ENCODE data around the gene BRINP3.

BRINP3 gene

DNA sequence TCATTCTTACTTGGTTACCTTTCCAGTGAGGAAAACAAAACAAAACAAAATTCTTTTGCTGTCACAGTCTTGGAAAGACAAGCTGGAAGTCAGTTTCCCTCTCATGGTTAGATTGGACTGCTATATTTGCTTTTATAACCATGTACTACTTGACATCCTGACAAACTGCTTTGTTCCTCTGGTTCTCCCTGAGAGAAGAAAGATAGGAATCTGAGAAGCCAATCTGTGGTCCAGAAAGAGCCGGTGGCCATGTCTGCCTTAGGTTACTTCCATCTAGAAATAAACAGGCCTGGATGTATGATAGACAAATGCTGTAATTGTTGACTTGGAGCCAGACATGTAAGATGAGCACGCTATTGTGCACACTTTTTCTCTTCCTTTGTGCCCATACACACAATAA, 330.0 kb downstream of the BRINP3 start:
- H3K4ac ChIP-seq (ENCODE audit: low read length): no peak overlapping the region
- DNase-seq (ENCODE audit: low spot score): no peak
- H3K36me3 ChIP-seq (replicated peaks in 1 of 2; ENCODE audit: control insufficient read depth in 2 of 2, insufficient read depth in 2 of 2, low read length in 2 of 2): no peaks in the 10 kb centered on the region
- H3K9me3 ChIP-seq (replicated peaks in 1 of 2; ENCODE audit: control insufficient read depth in 2 of 2, insufficient read depth in 1 of 2, low read depth in 1 of 2, low read length in 2 of 2): no peaks in the 10 kb centered on the region
- H3K4me1 ChIP-seq (ENCODE audit: control insufficient read depth in 2 of 2, insufficient read depth in 1 of 2, low read depth in 1 of 2, low read length in 2 of 2): no peaks in the 10 kb centered on the region
- no peaks in the 10 kb centered on the region for H3K27me3 ChIP-seq (ENCODE audit: control insufficient read depth in 3 of 3, insufficient read depth in 3 of 3, low read depth in 1 of 3, low read length in 3 of 3)
- no peaks in the 10 kb centered on the region for H3K79me1 ChIP-seq (ENCODE audit: low read depth, low read length)
- no peak overlapping the region for H4K91ac ChIP-seq (ENCODE audit: low read depth, low read length, poor library complexity)
- no peak overlapping the region for H3K23ac ChIP-seq (ENCODE audit: low read depth, low read length, poor library complexity)
- H2BK12ac ChIP-seq (ENCODE audit: low read length): no peak overlapping the region
- no peak overlapping the region for H2BK15ac ChIP-seq (ENCODE audit: low read length)
- H2BK5ac ChIP-seq (ENCODE audit: low read length): no peak overlapping the region
- H2BK120ac ChIP-seq (ENCODE audit: low read depth, low read length): no peak overlapping the region
- H3K18ac ChIP-seq (ENCODE audit: low read length): no peak overlapping the region
- no peak overlapping the region for H3K27ac ChIP-seq (replicated peaks; ENCODE audit: low read length)
- H4K8ac ChIP-seq (ENCODE audit: low read depth, low read length): no peak overlapping the region
- H3K4me3 ChIP-seq (ENCODE audit: low read length in 2 of 2): no peak overlapping the region
- WGBS, 2 donors (ENCODE audit: extremely low coverage in 2 of 2, insufficient read length in 2 of 2, insufficient replicate concordance in 1 of 2): no CpG with 5 or more reads among the region's 2 CpGs
- H3K9ac ChIP-seq (ENCODE audit: low read depth, low read length, poor library complexity): no peak overlapping the region
- no peak overlapping the region for H3K4me2 ChIP-seq (ENCODE audit: insufficient read depth, low read length, poor library complexity, severe bottlenecking)
- H3K14ac ChIP-seq (ENCODE audit: low read length): no peak overlapping the region
- H2AFZ ChIP-seq (ENCODE audit: low read length): peak overlapping the region; percentile 27
- H2AK5ac ChIP-seq (ENCODE audit: low read depth, low read length): no peak overlapping the region

DNA sequence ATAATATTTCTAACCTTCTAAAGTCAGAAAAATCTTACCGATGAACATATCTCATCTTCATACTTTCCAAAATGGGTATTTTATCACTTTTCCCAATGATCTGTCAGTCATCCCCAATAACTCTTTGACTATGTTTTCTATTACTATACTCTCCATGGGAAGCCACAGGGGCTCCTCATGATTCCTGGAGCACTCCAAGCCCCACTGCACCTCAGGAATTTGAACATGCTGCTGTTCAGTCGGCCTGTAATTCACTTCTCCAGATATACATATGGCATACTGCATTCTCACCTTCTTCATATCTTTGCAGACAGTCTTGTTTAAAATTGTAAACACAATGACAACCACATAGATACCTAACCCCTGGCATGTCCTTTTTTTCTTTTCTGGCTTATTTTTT, 333.0 kb downstream of the BRINP3 start:
- no peak overlapping the region for H4K91ac ChIP-seq (ENCODE audit: low read depth, low read length, poor library complexity)
- no peak overlapping the region for H3K18ac ChIP-seq (ENCODE audit: low read length)
- H3K14ac ChIP-seq (ENCODE audit: low read length): no peak overlapping the region
- H3K4me1 ChIP-seq (ENCODE audit: control insufficient read depth in 2 of 2, insufficient read depth in 1 of 2, low read depth in 1 of 2, low read length in 2 of 2): no peaks in the 10 kb centered on the region
- H2AK5ac ChIP-seq (ENCODE audit: low read depth, low read length): no peak overlapping the region
- H3K27ac ChIP-seq (replicated peaks; ENCODE audit: low read length): no peak overlapping the region
- H2BK5ac ChIP-seq (ENCODE audit: low read length): no peak overlapping the region
- H2BK15ac ChIP-seq (ENCODE audit: low read length): no peak overlapping the region
- H4K8ac ChIP-seq (ENCODE audit: low read depth, low read length): no peak overlapping the region
- H3K79me1 ChIP-seq (ENCODE audit: low read depth, low read length): no peaks in the 10 kb centered on the region
- no peak overlapping the region for H3K4me3 ChIP-seq (ENCODE audit: low read length in 2 of 2)
- WGBS, 2 donors (ENCODE audit: extremely low coverage in 2 of 2, insufficient read length in 2 of 2, insufficient replicate concordance in 1 of 2): no CpG with 5 or more reads among the region's 2 CpGs
- H3K4ac ChIP-seq (ENCODE audit: low read length): no peak overlapping the region
- no peak overlapping the region for H3K23ac ChIP-seq (ENCODE audit: low read depth, low read length, poor library complexity)
- DNase-seq (ENCODE audit: low spot score): no peak
- H3K27me3 ChIP-seq (ENCODE audit: control insufficient read depth in 3 of 3, insufficient read depth in 3 of 3, low read depth in 1 of 3, low read length in 3 of 3): no peaks in the 10 kb centered on the region
- H3K4me2 ChIP-seq (ENCODE audit: insufficient read depth, low read length, poor library complexity, severe bottlenecking): no peak overlapping the region
- no peak overlapping the region for H2BK12ac ChIP-seq (ENCODE audit: low read length)
- no peak overlapping the region for H2AFZ ChIP-seq (ENCODE audit: low read length)
- H3K36me3 ChIP-seq (replicated peaks in 1 of 2; ENCODE audit: control insufficient read depth in 2 of 2, insufficient read depth in 2 of 2, low read length in 2 of 2): no peaks in the 10 kb centered on the region
- H3K9me3 ChIP-seq (replicated peaks in 1 of 2; ENCODE audit: control insufficient read depth in 2 of 2, insufficient read depth in 1 of 2, low read depth in 1 of 2, low read length in 2 of 2): no peaks in the 10 kb centered on the region
- H3K9ac ChIP-seq (ENCODE audit: low read depth, low read length, poor library complexity): no peak overlapping the region
- no peak overlapping the region for H2BK120ac ChIP-seq (ENCODE audit: low read depth, low read length)

GRCh38 chr1:190140644-190141043, 337.0 kb downstream of the BRINP3 start:
- Histone ChIP-seq H3K79me1 (ENCODE audit: low read depth, low read length) (no peaks in the 10 kb centered on the region), H3K14ac (ENCODE audit: low read length) (no peak overlapping the region), H3K4ac (ENCODE audit: low read length) (no peak overlapping the region), H2BK15ac (ENCODE audit: low read length) (no peak overlapping the region), H3K18ac (ENCODE audit: low read length) (no peak overlapping the region), H3K27ac (replicated peaks; ENCODE audit: low read length) (no peak overlapping the region), H3K23ac (ENCODE audit: low read depth, low read length, poor library complexity) (no peak overlapping the region), H4K91ac (ENCODE audit: low read depth, low read length, poor library complexity) (no peak overlapping the region), H4K8ac (ENCODE audit: low read depth, low read length) (no peak overlapping the region), H3K36me3 (replicated peaks in 1 of 2; ENCODE audit: control insufficient read depth in 2 of 2, insufficient read depth in 2 of 2, low read length in 2 of 2) (no peaks in the 10 kb centered on the region), H2AFZ (ENCODE audit: low read length) (no peak overlapping the region), H2BK12ac (ENCODE audit: low read length) (no peak overlapping the region), H3K9ac (ENCODE audit: low read depth, low read length, poor library complexity) (no peak overlapping the region), H3K4me3 (ENCODE audit: low read length in 2 of 2) (no peak overlapping the region), H2BK120ac (ENCODE audit: low read depth, low read length) (no peak overlapping the region), H3K4me1 (ENCODE audit: control insufficient read depth in 2 of 2, insufficient read depth in 1 of 2, low read depth in 1 of 2, low read length in 2 of 2) (peaks cover 0 to 2% of the 10 kb centered on the region in 2 donors), H2AK5ac (ENCODE audit: low read depth, low read length) (no peak overlapping the region), H3K27me3 (ENCODE audit: control insufficient read depth in 3 of 3, insufficient read depth in 3 of 3, low read depth in 1 of 3, low read length in 3 of 3) (no peaks in the 10 kb centered on the region), H2BK5ac (ENCODE audit: low read length) (no peak overlapping the region), H3K4me2 (ENCODE audit: insufficient read depth, low read length, poor library complexity, severe bottlenecking) (no peak overlapping the region), H3K9me3 (replicated peaks in 1 of 2; ENCODE audit: control insufficient read depth in 2 of 2, insufficient read depth in 1 of 2, low read depth in 1 of 2, low read length in 2 of 2) (no peaks in the 10 kb centered on the region)
- no peak for DNase-seq (ENCODE audit: low spot score)
- WGBS, 2 donors (ENCODE audit: extremely low coverage in 2 of 2, insufficient read length in 2 of 2, insufficient replicate concordance in 1 of 2): no CpG with 5 or more reads among the region's 1 CpG

- Histone ChIP-seq H3K4me2 (ENCODE audit: insufficient read depth, low read length, poor library complexity, severe bottlenecking) (no peak overlapping the region), H2AK5ac (ENCODE audit: low read depth, low read length) (no peak overlapping the region), H4K91ac (ENCODE audit: low read depth, low read length, poor library complexity) (no peak overlapping the region), H3K18ac (ENCODE audit: low read length) (no peak overlapping the region), H3K9ac (ENCODE audit: low read depth, low read length, poor library complexity) (no peak overlapping the region), H3K27me3 (ENCODE audit: control insufficient read depth in 3 of 3, insufficient read depth in 3 of 3, low read depth in 1 of 3, low read length in 3 of 3) (no peaks in the 10 kb centered on the region), H3K4ac (ENCODE audit: low read length) (no peak overlapping the region), H3K27ac (replicated peaks; ENCODE audit: low read length) (no peak overlapping the region), H3K14ac (ENCODE audit: low read length) (no peak overlapping the region), H2BK120ac (ENCODE audit: low read depth, low read length) (no peak overlapping the region), H2BK5ac (ENCODE audit: low read length) (no peak overlapping the region), H2BK15ac (ENCODE audit: low read length) (no peak overlapping the region), H3K4me3 (ENCODE audit: low read length in 2 of 2) (no peak overlapping the region), H4K8ac (ENCODE audit: low read depth, low read length) (peak overlapping the region; percentile 52), H3K79me1 (ENCODE audit: low read depth, low read length) (no peaks in the 10 kb centered on the region), H2AFZ (ENCODE audit: low read length) (peak overlapping the region; percentile 3), H2BK12ac (ENCODE audit: low read length) (no peak overlapping the region), H3K36me3 (replicated peaks in 1 of 2; ENCODE audit: control insufficient read depth in 2 of 2, insufficient read depth in 2 of 2, low read length in 2 of 2) (no peaks in the 10 kb centered on the region), H3K4me1 (ENCODE audit: control insufficient read depth in 2 of 2, insufficient read depth in 1 of 2, low read depth in 1 of 2, low read length in 2 of 2) (peaks cover 0 to 2% of the 10 kb centered on the region in 2 donors), H3K23ac (ENCODE audit: low read depth, low read length, poor library complexity) (no peak overlapping the region), H3K9me3 (replicated peaks in 1 of 2; ENCODE audit: control insufficient read depth in 2 of 2, insufficient read depth in 1 of 2, low read depth in 1 of 2, low read length in 2 of 2) (no peaks in the 10 kb centered on the region)
- WGBS, 2 donors (ENCODE audit: extremely low coverage in 2 of 2, insufficient read length in 2 of 2, insufficient replicate concordance in 1 of 2): no CpG with 5 or more reads among the region's 1 CpG
- DNase-seq (ENCODE audit: low spot score): no peak
Observed at GRCh38 chr1:190138702-190139101, 339.0 kb downstream of the BRINP3 start.
